ENCODE data around the gene MSGN1.
"Not testable (repeated sequence)": the region's sequence is repeated elsewhere in the genome, so short reads cannot be mapped to it uniquely, and the experiment has no call there.

The MSGN1 gene

GRCh38 chr2:17821535-17822444 lies 5.5 kb downstream of the MSGN1 start:
- H3K9me3 ChIP-seq (ENCODE audit: control insufficient read depth in 5 of 5, low read length in 5 of 5): no peaks in the 10 kb centered on the region
- no peak overlapping the region for H3K9ac ChIP-seq (ENCODE audit: low read length in 5 of 5)
- no peak overlapping the region for H3K27ac ChIP-seq (ENCODE audit: low read depth, low read length)
- no peak overlapping the region for H3K4me3 ChIP-seq (ENCODE audit: low read depth in 1 of 5, low read length in 5 of 5)
- H3K36me3 ChIP-seq (ENCODE audit: control insufficient read depth in 5 of 5, insufficient read depth in 5 of 5, low read length in 5 of 5): no peaks in the 10 kb centered on the region
- H3K27me3 ChIP-seq (ENCODE audit: control insufficient read depth in 5 of 5, insufficient read depth in 4 of 5, low read length in 5 of 5): peaks cover 0 to 3% (median 0%) of the 10 kb centered on the region in 5 donors
- peaks cover 0 to 23% (median 6%) of the 10 kb centered on the region in 5 donors for H3K4me1 ChIP-seq (ENCODE audit: control insufficient read depth in 5 of 5, insufficient read depth in 5 of 5, low read length in 5 of 5)

DNA sequence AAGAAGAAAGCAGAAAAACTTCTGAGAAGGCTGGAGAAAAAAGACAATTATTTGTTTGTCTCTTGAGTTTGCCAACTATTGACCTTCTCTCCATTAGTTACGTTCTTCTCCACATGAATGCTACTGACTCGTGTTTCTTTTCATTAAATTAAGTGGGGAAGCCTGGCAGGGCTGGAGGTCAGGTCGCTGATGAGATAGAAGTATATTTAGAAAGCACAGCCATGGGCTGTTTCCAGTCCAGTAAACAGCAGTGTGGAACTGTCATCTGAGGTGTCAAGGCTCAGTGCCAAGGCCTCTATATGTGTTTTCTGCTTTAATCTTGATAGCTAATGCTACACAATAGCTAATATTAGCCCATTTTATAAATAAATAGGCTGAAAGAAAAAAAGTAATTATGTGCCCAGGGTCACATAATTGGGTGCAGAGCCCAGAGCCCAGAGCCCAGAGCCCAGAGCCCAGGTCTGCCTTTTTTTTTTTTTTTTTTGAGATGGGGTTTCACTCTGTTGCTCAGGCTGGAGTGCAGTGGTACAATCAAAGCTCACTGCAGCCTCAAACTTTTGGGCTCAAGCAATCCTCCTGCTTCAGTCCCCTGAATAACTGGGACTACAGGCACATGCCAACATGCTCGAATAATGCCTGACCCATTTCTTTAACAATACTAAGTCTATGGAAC lies 6.3 kb downstream of the MSGN1 start:
- Histone ChIP-seq H3K9ac (ENCODE audit: low read length in 5 of 5) (no peak overlapping the region), H3K4me3 (ENCODE audit: low read depth in 1 of 5, low read length in 5 of 5) (no peak overlapping the region), H3K9me3 (ENCODE audit: control insufficient read depth in 5 of 5, low read length in 5 of 5) (no peaks in the 10 kb centered on the region), H3K36me3 (ENCODE audit: control insufficient read depth in 5 of 5, insufficient read depth in 5 of 5, low read length in 5 of 5) (no peaks in the 10 kb centered on the region), H3K4me1 (ENCODE audit: control insufficient read depth in 5 of 5, insufficient read depth in 5 of 5, low read length in 5 of 5) (peaks cover 0 to 23% (median 6%) of the 10 kb centered on the region in 5 donors), H3K27me3 (ENCODE audit: control insufficient read depth in 5 of 5, insufficient read depth in 4 of 5, low read length in 5 of 5) (peaks cover 0 to 3% (median 0%) of the 10 kb centered on the region in 5 donors), H3K27ac (ENCODE audit: low read depth, low read length) (no peak overlapping the region)

DNA sequence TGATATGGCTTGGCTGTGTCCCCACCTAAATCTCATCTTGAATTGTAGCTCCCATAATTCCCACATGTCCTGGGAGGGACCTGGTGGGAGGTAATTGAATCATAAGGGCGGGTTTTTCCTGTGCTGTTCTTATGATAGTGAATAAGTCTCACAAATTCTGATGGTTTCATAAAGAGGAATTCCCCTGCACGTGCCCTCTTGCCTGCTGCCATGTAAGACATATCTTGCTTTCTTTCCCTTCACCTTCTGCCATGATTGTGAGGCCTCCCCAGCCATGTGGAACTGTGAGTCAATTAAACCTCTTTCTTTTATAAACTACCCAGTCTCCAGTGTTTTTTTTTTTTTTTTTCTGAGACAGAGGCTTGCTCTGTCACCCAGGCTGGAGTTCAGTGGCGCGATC lies 7.4 kb downstream of the MSGN1 start:
- H3K9ac ChIP-seq (ENCODE audit: low read length in 5 of 5); H3K27ac ChIP-seq (ENCODE audit: low read depth, low read length); H3K4me3 ChIP-seq (ENCODE audit: low read depth in 1 of 5, low read length in 5 of 5); H3K27me3 ChIP-seq (ENCODE audit: control insufficient read depth in 5 of 5, insufficient read depth in 4 of 5, low read length in 5 of 5); H3K9me3 ChIP-seq (ENCODE audit: control insufficient read depth in 5 of 5, low read length in 5 of 5); H3K36me3 ChIP-seq (ENCODE audit: control insufficient read depth in 5 of 5, insufficient read depth in 5 of 5, low read length in 5 of 5): not testable (repeated sequence)
- peaks cover 0 to 23% (median 6%) of the 10 kb centered on the region in 5 donors for H3K4me1 ChIP-seq (ENCODE audit: control insufficient read depth in 5 of 5, insufficient read depth in 5 of 5, low read length in 5 of 5)

DNA sequence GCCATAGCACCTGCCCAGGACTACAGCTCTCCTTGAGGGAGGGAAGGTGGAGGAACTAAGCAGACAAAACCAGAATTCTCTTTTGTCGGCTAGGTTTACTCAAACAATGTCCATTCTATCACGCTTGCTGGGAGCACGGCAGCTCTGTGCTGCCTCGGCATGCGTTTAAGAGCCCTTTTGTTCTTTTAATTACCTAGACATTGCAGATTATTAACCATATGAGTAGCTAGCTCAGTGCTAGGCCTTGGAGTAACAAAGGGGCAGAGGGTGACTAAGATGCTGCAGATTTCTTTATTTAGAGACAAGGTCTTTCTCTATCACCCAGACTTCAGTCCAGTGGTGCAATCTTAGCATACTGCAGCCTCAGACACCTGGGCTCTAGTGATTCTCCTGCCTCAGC lies 11.1 kb downstream of the MSGN1 start:
- no peak overlapping the region for H3K9ac ChIP-seq (ENCODE audit: low read length in 5 of 5)
- no peak overlapping the region for H3K4me3 ChIP-seq (ENCODE audit: low read depth in 1 of 5, low read length in 5 of 5)
- H3K27me3 ChIP-seq (ENCODE audit: control insufficient read depth in 5 of 5, insufficient read depth in 4 of 5, low read length in 5 of 5): peaks cover 4 to 16% (median 9%) of the 10 kb centered on the region in 5 donors
- no peaks in the 10 kb centered on the region for H3K9me3 ChIP-seq (ENCODE audit: control insufficient read depth in 5 of 5, low read length in 5 of 5)
- H3K36me3 ChIP-seq (ENCODE audit: control insufficient read depth in 5 of 5, insufficient read depth in 5 of 5, low read length in 5 of 5): no peaks in the 10 kb centered on the region
- no peak overlapping the region for H3K27ac ChIP-seq (ENCODE audit: low read depth, low read length)
- peaks cover 0 to 12% (median 9%) of the 10 kb centered on the region in 5 donors for H3K4me1 ChIP-seq (ENCODE audit: control insufficient read depth in 5 of 5, insufficient read depth in 5 of 5, low read length in 5 of 5)

GRCh38 chr2:17827785-17828184 lies 11.5 kb downstream of the MSGN1 start:
- H3K27ac ChIP-seq (ENCODE audit: low read depth, low read length): no peak overlapping the region
- no peaks in the 10 kb centered on the region for H3K36me3 ChIP-seq (ENCODE audit: control insufficient read depth in 5 of 5, insufficient read depth in 5 of 5, low read length in 5 of 5)
- peaks cover 4 to 16% (median 9%) of the 10 kb centered on the region in 5 donors for H3K27me3 ChIP-seq (ENCODE audit: control insufficient read depth in 5 of 5, insufficient read depth in 4 of 5, low read length in 5 of 5)
- peaks cover 0 to 9% (median 8%) of the 10 kb centered on the region in 5 donors for H3K4me1 ChIP-seq (ENCODE audit: control insufficient read depth in 5 of 5, insufficient read depth in 5 of 5, low read length in 5 of 5)
- no peak overlapping the region for H3K9ac ChIP-seq (ENCODE audit: low read length in 5 of 5)
- no peak overlapping the region for H3K4me3 ChIP-seq (ENCODE audit: low read depth in 1 of 5, low read length in 5 of 5)
- no peaks in the 10 kb centered on the region for H3K9me3 ChIP-seq (ENCODE audit: control insufficient read depth in 5 of 5, low read length in 5 of 5)

DNA sequence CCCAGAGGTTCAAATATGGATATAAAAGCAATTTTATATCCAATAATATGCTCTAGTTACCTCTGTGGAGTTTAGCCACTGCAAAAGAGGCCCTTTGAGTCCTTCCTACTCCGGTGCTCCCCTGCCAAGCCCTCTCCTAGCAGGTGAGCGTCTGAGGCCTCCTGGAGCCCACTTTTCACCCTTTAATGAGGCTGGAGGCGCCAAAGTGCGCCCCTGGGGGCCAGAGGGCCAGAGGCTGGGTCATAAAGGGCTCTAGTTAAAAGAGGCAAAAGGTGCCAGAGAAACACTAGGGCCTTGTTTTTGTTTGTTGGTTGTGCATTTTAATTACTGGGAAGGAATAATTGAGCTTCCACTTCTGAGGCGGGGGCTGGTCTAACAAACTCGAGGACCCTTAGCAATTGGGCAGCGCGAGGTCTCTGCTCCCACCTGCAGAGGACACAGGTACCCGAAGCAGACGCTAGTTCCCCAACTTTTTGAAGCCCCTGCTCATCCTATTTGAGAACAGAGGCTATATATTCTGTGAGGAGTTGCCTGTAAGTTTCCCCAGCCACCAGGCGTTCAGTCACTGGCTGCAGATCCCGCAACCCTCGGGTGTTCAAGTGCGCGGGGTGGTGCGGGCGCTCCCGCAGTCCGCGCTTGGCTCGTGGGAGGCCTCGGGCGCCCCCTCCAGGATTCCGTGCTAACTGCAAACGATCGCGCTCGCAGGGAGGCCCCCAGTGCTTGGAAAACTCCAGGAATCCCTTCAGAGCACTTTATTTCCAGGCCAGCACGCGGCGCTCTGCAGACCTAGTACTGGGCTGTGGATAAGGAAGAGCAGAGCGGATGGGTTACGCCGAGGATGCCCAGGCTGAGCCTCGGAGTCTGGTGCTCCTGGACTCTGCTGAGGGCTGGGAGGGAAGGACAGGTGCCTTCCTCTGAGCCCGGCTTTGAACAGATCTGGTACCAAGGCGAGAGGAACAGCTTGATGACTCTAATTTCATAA lies 14.1 kb downstream of the MSGN1 start:
- Histone ChIP-seq H3K4me3 (ENCODE audit: low read depth in 1 of 5, low read length in 5 of 5) (peak overlapping the region in 2 of 5 donors; percentile 28 to 45), H3K9ac (ENCODE audit: low read length in 5 of 5) (no peak overlapping the region), H3K4me1 (ENCODE audit: control insufficient read depth in 5 of 5, insufficient read depth in 5 of 5, low read length in 5 of 5) (peaks cover 0 to 9% (median 8%) of the 10 kb centered on the region in 5 donors), H3K27me3 (ENCODE audit: control insufficient read depth in 5 of 5, insufficient read depth in 4 of 5, low read length in 5 of 5) (peaks cover 4 to 16% (median 9%) of the 10 kb centered on the region in 5 donors), H3K9me3 (ENCODE audit: control insufficient read depth in 5 of 5, low read length in 5 of 5) (no peaks in the 10 kb centered on the region), H3K36me3 (ENCODE audit: control insufficient read depth in 5 of 5, insufficient read depth in 5 of 5, low read length in 5 of 5) (no peaks in the 10 kb centered on the region), H3K27ac (ENCODE audit: low read depth, low read length) (no peak overlapping the region)

- H3K27ac ChIP-seq (ENCODE audit: low read depth, low read length): no peak overlapping the region
- H3K9ac ChIP-seq (ENCODE audit: low read length in 5 of 5): no peak overlapping the region
- peaks cover 0 to 5% (median 4%) of the 10 kb centered on the region in 5 donors for H3K4me1 ChIP-seq (ENCODE audit: control insufficient read depth in 5 of 5, insufficient read depth in 5 of 5, low read length in 5 of 5)
- no peak overlapping the region for H3K4me3 ChIP-seq (ENCODE audit: low read depth in 1 of 5, low read length in 5 of 5)
- H3K27me3 ChIP-seq (ENCODE audit: control insufficient read depth in 5 of 5, insufficient read depth in 4 of 5, low read length in 5 of 5): peaks cover 4 to 9% (median 5%) of the 10 kb centered on the region in 5 donors
- no peaks in the 10 kb centered on the region for H3K9me3 ChIP-seq (ENCODE audit: control insufficient read depth in 5 of 5, low read length in 5 of 5)
- H3K36me3 ChIP-seq (ENCODE audit: control insufficient read depth in 5 of 5, insufficient read depth in 5 of 5, low read length in 5 of 5): no peaks in the 10 kb centered on the region
Observed at GRCh38 chr2:17835516-17835915, 19.3 kb downstream of the MSGN1 start.

DNA sequence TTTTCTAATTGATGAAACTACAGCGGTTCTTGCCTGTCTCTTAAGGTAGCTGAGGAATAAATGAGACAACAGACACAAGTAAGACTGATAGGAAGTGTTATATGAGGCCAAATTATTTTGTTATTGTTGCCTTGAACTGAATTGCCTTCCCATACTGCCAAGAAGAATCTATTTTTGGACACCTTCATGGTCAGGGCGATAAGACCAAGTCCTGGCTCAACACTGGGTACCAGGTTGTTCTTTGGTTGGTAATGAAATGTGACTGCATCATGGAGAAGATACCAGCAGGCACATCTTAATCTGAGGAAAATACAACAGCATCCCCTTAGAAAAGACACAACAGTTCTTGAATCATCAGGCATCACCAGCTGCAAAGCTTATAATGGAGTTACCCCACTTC lies 23.7 kb downstream of the MSGN1 start:
- Histone ChIP-seq H3K27me3 (ENCODE audit: control insufficient read depth in 5 of 5, insufficient read depth in 4 of 5, low read length in 5 of 5) (no peaks in the 10 kb centered on the region), H3K27ac (ENCODE audit: low read depth, low read length) (no peak overlapping the region), H3K4me1 (ENCODE audit: control insufficient read depth in 5 of 5, insufficient read depth in 5 of 5, low read length in 5 of 5) (no peaks in the 10 kb centered on the region), H3K4me3 (ENCODE audit: low read depth in 1 of 5, low read length in 5 of 5) (no peak overlapping the region), H3K9ac (ENCODE audit: low read length in 5 of 5) (no peak overlapping the region), H3K9me3 (ENCODE audit: control insufficient read depth in 5 of 5, low read length in 5 of 5) (no peaks in the 10 kb centered on the region), H3K36me3 (ENCODE audit: control insufficient read depth in 5 of 5, insufficient read depth in 5 of 5, low read length in 5 of 5) (no peaks in the 10 kb centered on the region)

- Histone ChIP-seq H3K27me3 (ENCODE audit: control insufficient read depth in 5 of 5, insufficient read depth in 4 of 5, low read length in 5 of 5) (no peaks in the 10 kb centered on the region), H3K4me3 (ENCODE audit: low read depth in 1 of 5, low read length in 5 of 5) (no peak overlapping the region), H3K4me1 (ENCODE audit: control insufficient read depth in 5 of 5, insufficient read depth in 5 of 5, low read length in 5 of 5) (no peaks in the 10 kb centered on the region), H3K27ac (ENCODE audit: low read depth, low read length) (no peak overlapping the region), H3K9ac (ENCODE audit: low read length in 5 of 5) (no peak overlapping the region), H3K9me3 (ENCODE audit: control insufficient read depth in 5 of 5, low read length in 5 of 5) (no peaks in the 10 kb centered on the region), H3K36me3 (ENCODE audit: control insufficient read depth in 5 of 5, insufficient read depth in 5 of 5, low read length in 5 of 5) (no peaks in the 10 kb centered on the region)
Observed at GRCh38 chr2:17843457-17843856, 27.2 kb downstream of the MSGN1 start.

All from subcutaneous abdominal adipose tissue (tissue), 5 donors.